Right lobe of liver (tissue), 6 donors: Measurements from ENCODE around the gene EPHA8. TPM values are rescaled to one million over a fixed set of nuclear protein-coding genes. Genes with fewer than 3 reads are reported as not detected.

Experiments used
- ATAC-seq, 4 donors: fragments of 200-7000 bp; cut with Tn5 transposase; one replicate each; pipeline ENCODE4 v1.9.1; 2020; ENCODE audit warnings: mild to moderate bottlenecking in 4 of 4, moderate library complexity in 4 of 4
- DNase-seq, 3 donors: peaks; one replicate each; pipeline ENCODE4 v3.0.0-alpha.2; 2020
- H3K27ac ChIP-seq, 3 donors: fragments of 200-600 bp; one replicate each; pipeline ENCODE4 v1.8.0; 2022
- H3K27me3 ChIP-seq, 2 donors: fragments of 200-600 bp; one replicate each; pipeline ENCODE4 v1.8.0; 2022
- H3K36me3 ChIP-seq, 4 donors: fragments of 200-600 bp; sonication (generic) in 1 of 4; one replicate each; pipeline versions ENCODE4 v1.5.1 to v1.8.0; 2017 to 2022; ENCODE audit warnings: control low read depth in 1 of 4
- H3K4me1 ChIP-seq, 4 donors: fragments of 200-600 bp; sonication (generic) in 1 of 4; one replicate each; pipeline versions ENCODE4 v1.5.1 to v1.8.0; 2017 to 2022; ENCODE audit warnings: control low read depth in 1 of 4
- H3K4me3 ChIP-seq, 3 donors: fragments of 200-600 bp; one replicate each; pipeline ENCODE4 v1.8.0; 2022
- H3K9me3 ChIP-seq, 4 donors: fragments of 200-600 bp; sonication (generic) in 1 of 4; one replicate each; pipeline versions ENCODE4 v1.5.1 to v1.8.0; 2017 to 2022; ENCODE audit warnings: control low read depth in 1 of 4
- POLR2A ChIP-seq: fragments of 450-650 bp; IDR thresholded peaks from one replicate; pipeline ENCODE4 v1.6.1; 2017; ENCODE audit warnings: antibody characterized with exemption, mild to moderate bottlenecking
- WGBS: methylation state at CpG from one replicate; pipeline ENCODE4 v1.1.6; 2018; ENCODE audit warnings: low coverage, low lambda C conversion rate; ENCODE audit not compliant: insufficient coverage; ENCODE audit errors: missing lambda C conversion rate; 5-methylcytosine and 5-hydroxymethylcytosine counted together
- intact Hi-C, 2 donors: fragments of 100-400 bp; cut with DNase I; formaldehyde crosslinking; loops; one replicate each; pipeline versions ENCODE4 v1.11.2 to v1.14.1; 2022
- total RNA-seq, 6 experiments: library from RNA; depleted of rRNA in 2 of 6; stranded (reverse); fragments of >200 nt in 2 of 6; fragmentation: NEBNext Ultra II Directional in 3 of 6; extraction: Animal tissue kit (Norgen Biotek cat#: 25700) in 3 of 6; gene quantifications; one replicate each; pipeline versions ENCODE4 v1.1.0 to v1.2.4, GENCODE V29; 2016 to 2023
- TF ChIP-seq, protein P1 (sequence below), 4 donors: fragments of 200-600 bp in 3 of 4; fragments of 450-650 bp in 1 of 4; IDR thresholded peaks; one replicate each; pipeline versions ENCODE4 v1.5.1 to v1.8.0; 2016 to 2022; ENCODE audit warnings: antibody characterized with exemption in 4 of 4, mild to moderate bottlenecking in 2 of 4
- donor health status: DM: no; HTN: yes; CAD: no.
- donor health status: DM: no; HTN: no; CAD: no.
- donor health status: DM: no; HTN: no; CAD: no.
- donor health status: DM: no; HTN: yes; CAD: no.
- donor health status: DM: no; HTN: yes; CAD: no.

The EPHA8 gene
- total RNA-seq, 6 experiments from 2014 or later = not detected

- no peaks in the 10 kb centered on the region for H3K4me1 ChIP-seq
- ATAC-seq (no peak), DNase-seq (no peak)
- H3K4me3 ChIP-seq = no peak overlapping the region
- TF ChIP-seq, protein P1, sequence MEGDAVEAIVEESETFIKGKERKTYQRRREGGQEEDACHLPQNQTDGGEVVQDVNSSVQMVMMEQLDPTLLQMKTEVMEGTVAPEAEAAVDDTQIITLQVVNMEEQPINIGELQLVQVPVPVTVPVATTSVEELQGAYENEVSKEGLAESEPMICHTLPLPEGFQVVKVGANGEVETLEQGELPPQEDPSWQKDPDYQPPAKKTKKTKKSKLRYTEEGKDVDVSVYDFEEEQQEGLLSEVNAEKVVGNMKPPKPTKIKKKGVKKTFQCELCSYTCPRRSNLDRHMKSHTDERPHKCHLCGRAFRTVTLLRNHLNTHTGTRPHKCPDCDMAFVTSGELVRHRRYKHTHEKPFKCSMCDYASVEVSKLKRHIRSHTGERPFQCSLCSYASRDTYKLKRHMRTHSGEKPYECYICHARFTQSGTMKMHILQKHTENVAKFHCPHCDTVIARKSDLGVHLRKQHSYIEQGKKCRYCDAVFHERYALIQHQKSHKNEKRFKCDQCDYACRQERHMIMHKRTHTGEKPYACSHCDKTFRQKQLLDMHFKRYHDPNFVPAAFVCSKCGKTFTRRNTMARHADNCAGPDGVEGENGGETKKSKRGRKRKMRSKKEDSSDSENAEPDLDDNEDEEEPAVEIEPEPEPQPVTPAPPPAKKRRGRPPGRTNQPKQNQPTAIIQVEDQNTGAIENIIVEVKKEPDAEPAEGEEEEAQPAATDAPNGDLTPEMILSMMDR (IDR thresholded peaks at IDR 0.05) = no peak
- TF ChIP-seq POLR2A = no peak
- H3K27ac ChIP-seq = no peak overlapping the region
- no peaks in the 10 kb centered on the region for H3K9me3 ChIP-seq
- peaks cover 0 to 92% (median 34%) of the 10 kb centered on the region in 4 donors for H3K36me3 ChIP-seq
- intact Hi-C loops = no loop called here
- 95% methylated on average over 6 of the region's 9 CpGs for WGBS
- H3K27me3 ChIP-seq = no peaks in the 10 kb centered on the region
Measured at GRCh38 chr1:22520871-22521270, 42.4 kb upstream of the EPHA8 start.

DNA sequence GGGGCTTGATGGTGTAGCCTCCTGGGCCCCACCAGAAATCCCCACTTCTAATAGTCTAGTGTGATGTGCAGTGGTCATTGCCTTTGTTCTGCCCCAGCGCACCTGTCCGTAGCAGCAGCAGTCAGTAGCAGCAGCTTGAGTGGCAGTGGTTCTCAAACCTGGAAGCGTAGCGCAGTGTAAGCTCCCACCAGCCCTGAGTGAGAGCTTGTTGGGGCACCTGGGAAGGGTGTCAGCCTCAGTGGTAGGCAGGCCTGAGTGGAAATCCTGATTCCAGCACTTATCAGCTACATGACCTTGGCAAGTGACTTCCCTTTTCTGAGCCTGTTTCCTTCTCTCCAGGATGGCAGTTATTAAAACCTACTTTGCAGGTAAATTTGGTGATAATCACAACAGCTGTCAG, 41.6 kb upstream of the EPHA8 start:
- TF ChIP-seq POLR2A = no peak
- TF ChIP-seq, protein P1 (IDR thresholded peaks at IDR 0.05) = no peak
- H3K36me3 ChIP-seq = peaks cover 0 to 95% (median 31%) of the 10 kb centered on the region in 4 donors
- H3K27me3 ChIP-seq = no peaks in the 10 kb centered on the region
- ATAC-seq (no peak), DNase-seq (no peak)
- no peak overlapping the region for H3K4me3 ChIP-seq
- intact Hi-C loops = no loop called here
- no peak overlapping the region for H3K27ac ChIP-seq
- no CpG with 5 or more reads among the region's 4 CpGs for WGBS
- no peaks in the 10 kb centered on the region for H3K9me3 ChIP-seq
- no peaks in the 10 kb centered on the region for H3K4me1 ChIP-seq

GRCh38 chr1:22522221-22522743, 41.0 kb upstream of the EPHA8 start:
- no peak overlapping the region for H3K27ac ChIP-seq
- H3K4me1 ChIP-seq = no peaks in the 10 kb centered on the region
- no peaks in the 10 kb centered on the region for H3K27me3 ChIP-seq
- 93% methylated on average over 6 of the region's 7 CpGs for WGBS
- DNase-seq (no peak), ATAC-seq (no peak)
- H3K36me3 ChIP-seq = peaks cover 0 to 95% (median 31%) of the 10 kb centered on the region in 4 donors
- intact Hi-C loops = no loop called here
- TF ChIP-seq, protein P1 (IDR thresholded peaks at IDR 0.05) = no peak
- TF ChIP-seq POLR2A = no peak
- H3K9me3 ChIP-seq = no peaks in the 10 kb centered on the region
- H3K4me3 ChIP-seq = no peak overlapping the region

DNA sequence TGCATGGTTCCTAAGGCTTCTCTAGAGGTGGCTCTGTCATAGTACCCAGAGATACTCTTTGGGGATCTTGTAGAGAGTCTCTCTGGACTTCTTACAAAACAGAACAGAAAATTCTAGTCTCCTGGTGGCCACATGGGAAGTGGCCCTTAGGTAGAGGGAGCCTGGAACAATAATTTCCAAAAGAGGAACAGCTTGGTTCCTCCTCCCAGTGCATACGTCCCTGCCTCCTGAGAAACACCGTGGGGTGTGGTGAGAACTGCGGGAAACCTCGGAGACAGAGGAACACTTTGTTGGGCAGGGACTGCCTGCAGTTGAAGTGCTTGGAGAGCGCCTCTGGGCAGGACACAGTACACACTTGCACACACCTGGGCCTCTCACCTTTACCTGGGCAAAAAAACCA, 38.8 kb upstream of the EPHA8 start:
- intact Hi-C loops = no loop called here
- peaks cover 0 to 78% (median 25%) of the 10 kb centered on the region in 4 donors for H3K36me3 ChIP-seq
- ATAC-seq (no peak), DNase-seq (no peak)
- H3K27me3 ChIP-seq = no peaks in the 10 kb centered on the region
- H3K4me3 ChIP-seq = no peak overlapping the region
- H3K9me3 ChIP-seq = no peaks in the 10 kb centered on the region
- no peak overlapping the region for H3K27ac ChIP-seq
- TF ChIP-seq POLR2A = no peak
- TF ChIP-seq, protein P1 (IDR thresholded peaks at IDR 0.05) = no peak
- H3K4me1 ChIP-seq = no peaks in the 10 kb centered on the region
- no CpG with 5 or more reads among the region's 5 CpGs for WGBS

- Histone ChIP-seq H3K36me3 (peaks cover 0 to 71% (median 20%) of the 10 kb centered on the region in 4 donors), H3K4me3 (no peak overlapping the region), H3K27ac (no peak overlapping the region), H3K27me3 (no peaks in the 10 kb centered on the region), H3K9me3 (no peaks in the 10 kb centered on the region), H3K4me1 (no peaks in the 10 kb centered on the region)
- DNase-seq (no peak), ATAC-seq (no peak)
- TF ChIP-seq POLR2A = no peak
- TF ChIP-seq, protein P1 (IDR thresholded peaks at IDR 0.05) = no peak
- intact Hi-C loops = no loop called here
- 100% methylated on average over 2 of the region's 3 CpGs for WGBS
Measured at GRCh38 chr1:22525211-22525610, 38.1 kb upstream of the EPHA8 start.
